Osteoblast (primary cell): ENCODE measurements around the gene GTSE1. TPM values are rescaled to one million over a fixed set of nuclear protein-coding genes. Genes with fewer than 3 reads are reported as not detected.

Experiments used
- DNase-seq: peaks from one replicate; pipeline ENCODE4 v3.0.0; 2011; ENCODE audit warnings: low spot score, mixed read lengths; ENCODE audit not compliant: insufficient read length; ENCODE audit errors: missing footprints
- H2AFZ ChIP-seq: 2 replicates; pipeline ENCODE4 v1.6.0; 2011; ENCODE audit warnings: mild to moderate bottlenecking, low read length
- H3K27ac ChIP-seq: 2 replicates; pipeline ENCODE4 v1.5.1; 2011; ENCODE audit warnings: mild to moderate bottlenecking, low read depth, low read length, moderate library complexity
- H3K27me3 ChIP-seq: 2 replicates; pipeline ENCODE4 v1.6.0; 2012; ENCODE audit warnings: mild to moderate bottlenecking, control low read depth, inconsistent platforms, low read length, moderate library complexity; ENCODE audit not compliant: insufficient read depth
- H3K36me3 ChIP-seq: 2 replicates; pipeline ENCODE4 v1.5.1; 2011; ENCODE audit warnings: mild to moderate bottlenecking, low read length, control low read depth, moderate library complexity; ENCODE audit not compliant: insufficient read depth
- H3K4me1 ChIP-seq: 2 replicates; pipeline ENCODE4 v1.5.1; 2011; ENCODE audit warnings: mild to moderate bottlenecking, low read length, control low read depth, moderate library complexity; ENCODE audit not compliant: insufficient read depth
- H3K4me2 ChIP-seq: 2 replicates; pipeline ENCODE4 v1.6.0; 2011; ENCODE audit warnings: mild to moderate bottlenecking, low read length; ENCODE audit not compliant: insufficient read depth
- H3K4me3 ChIP-seq: fragments of 200-600 bp; sonication (generic); 3 replicates; pipeline ENCODE4 v1.5.1; 2012; ENCODE audit warnings: mild to moderate bottlenecking, low read length, inconsistent platforms; ENCODE audit not compliant: insufficient read depth
- H3K79me2 ChIP-seq: 2 replicates; pipeline ENCODE4 v1.6.0; 2012; ENCODE audit warnings: mild to moderate bottlenecking, low read length, control low read depth, inconsistent platforms; ENCODE audit not compliant: insufficient read depth
- H3K9me3 ChIP-seq: 2 replicates; pipeline ENCODE4 v1.5.1; 2011; ENCODE audit warnings: low read depth, low read length, control low read depth
- H4K20me1 ChIP-seq: 2 replicates; pipeline ENCODE4 v1.6.0; 2012; ENCODE audit warnings: mild to moderate bottlenecking, low read length, control low read depth; ENCODE audit not compliant: insufficient read depth
- CTCF ChIP-seq: IDR thresholded peaks from 2 replicates; pipeline ENCODE4 v1.5.1; 2011; ENCODE audit warnings: mild to moderate bottlenecking, low read depth, low read length, moderate library complexity; ENCODE audit errors: extremely low read depth
- total RNA-seq: library from RNA; depleted of rRNA; stranded (reverse); fragments of >200 nt; gene quantifications from 2 replicates; pipeline ENCODE4 v1.2.3, GENCODE V29; 2012

Gene GTSE1
- total RNA-seq, 1 donor = 1.8 TPM

- TF ChIP-seq CTCF = no peak
- Histone ChIP-seq H3K27ac (no peak overlapping the region), H3K36me3 (peaks cover 61% of the 10 kb centered on the region), H3K9me3 (no peaks in the 10 kb centered on the region), H3K27me3 (no peaks in the 10 kb centered on the region), H2AFZ (no peak overlapping the region), H3K4me1 (no peaks in the 10 kb centered on the region), H4K20me1 (no peaks in the 10 kb centered on the region), H3K4me2 (no peak overlapping the region), H3K4me3 (no peak overlapping the region), H3K79me2 (no peaks in the 10 kb centered on the region)
- DNase-seq = peak; percentile 37
These were observed 17.7 kb upstream of the GTSE1 start for GRCh38 chr22:46278656-46279645.

GRCh38 chr22:46280063-46280817 is 16.4 kb upstream of the GTSE1 start:
- Histone ChIP-seq H3K9me3 (no peaks in the 10 kb centered on the region), H3K4me2 (no peak overlapping the region), H3K27me3 (no peaks in the 10 kb centered on the region), H2AFZ (no peak overlapping the region), H3K36me3 (peaks cover 58% of the 10 kb centered on the region), H3K79me2 (no peaks in the 10 kb centered on the region), H4K20me1 (no peaks in the 10 kb centered on the region), H3K4me1 (no peaks in the 10 kb centered on the region), H3K4me3 (no peak overlapping the region), H3K27ac (no peak overlapping the region)
- DNase-seq = peak; percentile 61
- TF ChIP-seq CTCF = no peak

- Histone ChIP-seq H3K36me3 (peaks cover 50% of the 10 kb centered on the region), H4K20me1 (no peaks in the 10 kb centered on the region), H3K4me3 (no peak overlapping the region), H3K27ac (no peak overlapping the region), H2AFZ (no peak overlapping the region), H3K4me1 (no peaks in the 10 kb centered on the region), H3K79me2 (no peaks in the 10 kb centered on the region), H3K9me3 (no peaks in the 10 kb centered on the region), H3K27me3 (no peaks in the 10 kb centered on the region), H3K4me2 (no peak overlapping the region)
- peak; percentile 52 for DNase-seq
- no peak for TF ChIP-seq CTCF
These were observed 15.6 kb upstream of the GTSE1 start for GRCh38 chr22:46280999-46281623.
